ENCODE measurements around the gene ZCCHC24. TPM values are rescaled to one million over a fixed set of nuclear protein-coding genes. Genes with fewer than 3 reads are reported as not detected.
"Not testable (repeated sequence)": the region's sequence is repeated elsewhere in the genome, so short reads cannot be mapped to it uniquely, and the experiment has no call there.

Gene ZCCHC24
- total RNA-seq, 3 donors from 2014 or later (not counting 1 experiment from before 2014, with no cell fraction given): 2.8 to 4.0 (median 3.6) TPM

- no peak for DNase-seq
- Mint-ChIP-seq H3K4me1 (peaks cover 0 to 7% of the 10 kb centered on the region in 2 donors), H3K36me3 (no peaks in the 10 kb centered on the region), H3K27me3 (ENCODE audit: low read depth in 2 of 2) (no peaks in the 10 kb centered on the region), H3K9me3 (no peaks in the 10 kb centered on the region), H3K27ac (peak overlapping the region in 1 of 2 donors; percentile 39), H3K4me3 (no peak overlapping the region)
- intact Hi-C loops (cut with micrococcal nuclease): no loop called here
- no peak for ATAC-seq
- Histone ChIP-seq H3K36me3 (ENCODE audit: control insufficient read depth, insufficient read depth, low read length) (no peaks in the 10 kb centered on the region), H3K9me3 (ENCODE audit: control insufficient read depth, insufficient read depth, low read length) (no peaks in the 10 kb centered on the region), H3K4me1 (ENCODE audit: control insufficient read depth, insufficient read depth, low read length) (peaks cover 6% of the 10 kb centered on the region), H3K4me3 (ENCODE audit: low read length) (no peak overlapping the region), H3K27me3 (ENCODE audit: control insufficient read depth, insufficient read depth, low read length) (no peaks in the 10 kb centered on the region), H3K27ac (ENCODE audit: low read length) (no peak overlapping the region)
- TF ChIP-seq CTCF (IDR thresholded peaks at IDR 0.05): no peak
- WGBS (ENCODE audit: insufficient coverage): 94% methylated on average over 3 of the region's 3 CpGs
These were observed 106.2 kb downstream of the ZCCHC24 start for GRCh38 chr10:79339266-79339665.

GRCh38 chr10:79337783-79338469, 107.5 kb downstream of the ZCCHC24 start:
- intact Hi-C loops (cut with micrococcal nuclease); H3K36me3 ChIP-seq (ENCODE audit: control insufficient read depth, insufficient read depth, low read length); ATAC-seq; H3K4me1 Mint-ChIP-seq; H3K27ac Mint-ChIP-seq; DNase-seq; H3K9me3 Mint-ChIP-seq; H3K4me1 ChIP-seq (ENCODE audit: control insufficient read depth, insufficient read depth, low read length); H3K27ac ChIP-seq (ENCODE audit: low read length); H3K36me3 Mint-ChIP-seq; H3K4me3 ChIP-seq (ENCODE audit: low read length); H3K9me3 ChIP-seq (ENCODE audit: control insufficient read depth, insufficient read depth, low read length); H3K27me3 Mint-ChIP-seq (ENCODE audit: low read depth in 2 of 2); H3K4me3 Mint-ChIP-seq; H3K27me3 ChIP-seq (ENCODE audit: control insufficient read depth, insufficient read depth, low read length): not testable (repeated sequence)
- 93% methylated on average over 4 of the region's 11 CpGs for WGBS (ENCODE audit: insufficient coverage)

GRCh38 chr10:79336739-79337138, 108.7 kb downstream of the ZCCHC24 start:
- intact Hi-C loops (cut with micrococcal nuclease): no loop called here
- DNase-seq (no peak), ATAC-seq (no peak)
- Mint-ChIP-seq H3K4me3 (no peak overlapping the region), H3K27me3 (ENCODE audit: low read depth in 2 of 2) (no peaks in the 10 kb centered on the region), H3K9me3 (no peaks in the 10 kb centered on the region), H3K36me3 (no peaks in the 10 kb centered on the region), H3K4me1 (no peaks in the 10 kb centered on the region), H3K27ac (no peak overlapping the region)
- no peaks in the 10 kb centered on the region for H3K27me3 ChIP-seq (ENCODE audit: control insufficient read depth, insufficient read depth, low read length)
- no peaks in the 10 kb centered on the region for H3K9me3 ChIP-seq (ENCODE audit: control insufficient read depth, insufficient read depth, low read length)
- H3K4me3 ChIP-seq (ENCODE audit: low read length): no peak overlapping the region
- H3K36me3 ChIP-seq (ENCODE audit: control insufficient read depth, insufficient read depth, low read length): no peaks in the 10 kb centered on the region
- peaks cover 3% of the 10 kb centered on the region for H3K4me1 ChIP-seq (ENCODE audit: control insufficient read depth, insufficient read depth, low read length)
- H3K27ac ChIP-seq (ENCODE audit: low read length): no peak overlapping the region
- no peak for TF ChIP-seq CTCF (IDR thresholded peaks at IDR 0.05)
- 77% methylated on average over 6 of the region's 7 CpGs for WGBS (ENCODE audit: insufficient coverage)

- H3K36me3 ChIP-seq (ENCODE audit: control insufficient read depth, insufficient read depth, low read length): no peaks in the 10 kb centered on the region
- Mint-ChIP-seq H3K9me3 (no peaks in the 10 kb centered on the region), H3K27ac (no peak overlapping the region), H3K36me3 (no peaks in the 10 kb centered on the region), H3K4me3 (no peak overlapping the region), H3K4me1 (no peaks in the 10 kb centered on the region), H3K27me3 (ENCODE audit: low read depth in 2 of 2) (no peaks in the 10 kb centered on the region)
- no peak for ATAC-seq
- H3K4me1 ChIP-seq (ENCODE audit: control insufficient read depth, insufficient read depth, low read length): peaks cover 8% of the 10 kb centered on the region
- no peak overlapping the region for H3K4me3 ChIP-seq (ENCODE audit: low read length)
- no peaks in the 10 kb centered on the region for H3K27me3 ChIP-seq (ENCODE audit: control insufficient read depth, insufficient read depth, low read length)
- 97% methylated on average over 3 of the region's 3 CpGs for WGBS (ENCODE audit: insufficient coverage)
- no peaks in the 10 kb centered on the region for H3K9me3 ChIP-seq (ENCODE audit: control insufficient read depth, insufficient read depth, low read length)
- DNase-seq: no peak
- H3K27ac ChIP-seq (ENCODE audit: low read length): no peak overlapping the region
- intact Hi-C loops (cut with micrococcal nuclease): no loop called here
- no peak for TF ChIP-seq CTCF (IDR thresholded peaks at IDR 0.05)
These were observed 109.1 kb downstream of the ZCCHC24 start for GRCh38 chr10:79336276-79336675.

Data from natural killer cell (primary cell).